Mesodermal cell (in vitro differentiated cells): ENCODE data around the gene DLG2.
"Not testable (repeated sequence)": the region's sequence is repeated elsewhere in the genome, so short reads cannot be mapped to it uniquely, and the experiment has no call there.

ENCODE experiments used
- H3K27ac ChIP-seq: 2 replicates; pipeline ENCODE4 v1.7.0; 2013; ENCODE audit warnings: mild to moderate bottlenecking, low read depth, low read length, moderate library complexity; ENCODE audit not compliant: severe bottlenecking
- H3K36me3 ChIP-seq: 2 replicates; pipeline ENCODE4 v1.7.1; 2013; ENCODE audit warnings: mild to moderate bottlenecking, low read length, moderate library complexity; ENCODE audit not compliant: control insufficient read depth, insufficient read depth
- H3K4me1 ChIP-seq: one replicate; pipeline ENCODE4 v1.7.1; 2013; ENCODE audit warnings: mild to moderate bottlenecking, low read length; ENCODE audit not compliant: insufficient read depth, control insufficient read depth, poor library complexity, severe bottlenecking
- H3K4me3 ChIP-seq: 2 replicates; pipeline ENCODE4 v1.7.0; 2013; ENCODE audit warnings: low read length, control low read depth, mild to moderate bottlenecking; ENCODE audit not compliant: insufficient read depth, poor library complexity, severe bottlenecking; ENCODE audit errors: extremely low read depth
- H3K9me3 ChIP-seq: 2 replicates; pipeline ENCODE4 v1.7.1; 2013; ENCODE audit warnings: mild to moderate bottlenecking, low read length, moderate library complexity; ENCODE audit not compliant: control insufficient read depth
- WGBS, 2 experiments: methylation state at CpG; one replicate each; pipeline ENCODE4 v1.1.5; 2013; ENCODE audit warnings: missing lambda C conversion rate in 2 of 2; ENCODE audit not compliant: insufficient coverage in 2 of 2; 5-methylcytosine and 5-hydroxymethylcytosine counted together

Gene DLG2

GRCh38 chr11:85277693-85278092, 349.5 kb downstream of the DLG2 start:
- Histone ChIP-seq H3K9me3 (no peaks in the 10 kb centered on the region), H3K36me3 (no peaks in the 10 kb centered on the region), H3K27ac (no peak overlapping the region), H3K4me3 (no peak overlapping the region), H3K4me1 (no peaks in the 10 kb centered on the region)
- WGBS, 2 experiments: 70 to 100% methylated on average over 1 to 2 of the region's 2 CpGs

DNA sequence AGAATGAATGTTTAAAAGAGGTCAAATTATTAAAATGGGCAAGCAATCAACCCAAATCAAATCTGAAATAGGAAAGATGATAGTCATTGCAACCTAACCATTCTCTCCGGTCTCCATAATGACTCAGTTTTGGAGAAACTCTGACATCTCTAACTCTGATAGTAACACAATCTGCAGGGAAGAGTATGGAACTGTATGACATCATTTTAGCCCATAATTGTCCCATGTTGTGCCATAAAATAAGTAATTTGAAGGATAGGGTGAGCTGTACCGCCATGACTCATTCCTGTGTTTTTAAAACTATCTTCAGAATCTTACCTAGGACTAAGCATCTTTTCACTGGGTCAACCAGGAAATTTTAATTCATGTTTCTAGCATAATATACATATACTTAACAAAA, 350.8 kb downstream of the DLG2 start:
- WGBS, 2 experiments: 100% methylated on average over 1 of the region's 2 CpGs; no CpG with 5 or more reads in 1 of the 2 experiments
- Histone ChIP-seq H3K27ac (no peak overlapping the region), H3K4me3 (no peak overlapping the region), H3K9me3 (no peaks in the 10 kb centered on the region), H3K4me1 (no peaks in the 10 kb centered on the region), H3K36me3 (no peaks in the 10 kb centered on the region)

DNA sequence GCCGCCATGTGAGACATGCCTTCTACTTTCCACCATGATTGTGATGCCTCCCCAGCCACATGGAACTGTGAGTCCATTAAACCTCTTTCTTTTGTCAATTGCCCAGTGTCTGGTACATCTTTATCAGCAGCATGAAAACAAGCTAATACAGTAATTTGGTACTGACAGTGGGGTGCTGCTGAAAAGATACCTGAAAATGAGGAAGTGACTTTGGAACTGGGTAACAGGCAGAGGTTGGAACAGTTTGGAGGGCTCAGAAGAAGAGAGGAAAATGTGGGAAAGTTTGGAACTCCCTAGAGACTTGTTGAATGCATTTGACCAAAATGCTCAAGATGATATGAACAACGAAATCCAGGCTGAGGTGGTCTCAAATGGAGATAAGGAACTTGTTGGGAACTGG, 356.8 kb downstream of the DLG2 start:
- H3K27ac ChIP-seq, H3K9me3 ChIP-seq, H3K36me3 ChIP-seq, H3K4me1 ChIP-seq, H3K4me3 ChIP-seq: not testable (repeated sequence)
- 80 to 92% methylated on average over 2 of the region's 2 CpGs for WGBS, 2 experiments

DNA sequence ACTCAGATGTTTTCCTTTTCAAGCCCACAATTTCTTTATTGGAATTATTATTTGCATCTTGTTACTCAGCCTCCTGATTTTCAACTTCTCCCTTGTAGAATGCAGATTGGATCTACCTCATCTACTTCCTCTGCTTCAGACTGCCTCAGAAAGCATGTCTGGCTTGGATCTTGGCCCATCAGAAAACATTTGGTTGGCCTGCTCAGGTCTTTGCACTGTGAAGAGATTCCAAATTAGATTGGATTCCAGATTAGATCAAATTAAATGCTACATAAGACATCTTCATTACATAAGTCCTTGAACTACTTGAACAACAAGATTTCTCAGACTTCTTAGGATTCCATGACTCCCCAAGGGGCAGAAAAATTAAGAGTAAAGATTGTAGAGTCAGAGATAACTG, 358.0 kb downstream of the DLG2 start:
- Histone ChIP-seq H3K27ac (no peak overlapping the region), H3K36me3 (no peaks in the 10 kb centered on the region), H3K4me3 (no peak overlapping the region), H3K4me1 (no peaks in the 10 kb centered on the region), H3K9me3 (no peaks in the 10 kb centered on the region)

DNA sequence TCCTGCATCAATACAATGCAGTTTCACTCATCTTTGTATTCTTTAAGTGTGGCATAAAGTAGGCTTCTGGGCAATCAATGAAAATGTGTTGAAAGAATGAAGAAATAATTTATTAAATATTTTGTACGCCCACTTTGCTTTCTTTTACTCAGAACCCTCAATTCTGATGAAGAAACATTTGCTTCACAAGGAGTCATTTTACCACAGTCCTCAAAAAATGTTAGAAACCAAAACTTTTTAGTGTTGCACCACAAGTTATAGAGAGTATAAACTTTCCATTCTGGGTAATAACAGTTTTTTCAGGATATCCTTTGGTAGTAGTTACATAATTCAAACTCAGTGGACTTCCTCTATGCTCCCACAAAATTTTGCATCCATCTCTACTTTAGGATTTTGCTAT, 360.5 kb downstream of the DLG2 start:
- Histone ChIP-seq H3K4me1 (no peaks in the 10 kb centered on the region), H3K27ac (no peak overlapping the region), H3K36me3 (no peaks in the 10 kb centered on the region), H3K9me3 (no peaks in the 10 kb centered on the region), H3K4me3 (no peak overlapping the region)
- WGBS, 2 experiments: no CpG with 5 or more reads among the region's 1 CpG

- no peaks in the 10 kb centered on the region for H3K4me1 ChIP-seq
- 100% methylated on average over 1 of the region's 3 CpGs; no CpG with 5 or more reads in 1 of the 2 experiments for WGBS, 2 experiments
- no peak overlapping the region for H3K27ac ChIP-seq
- no peak overlapping the region for H3K4me3 ChIP-seq
- H3K36me3 ChIP-seq: no peaks in the 10 kb centered on the region
- H3K9me3 ChIP-seq: no peaks in the 10 kb centered on the region
Measured at GRCh38 chr11:85263328-85263727, 363.8 kb downstream of the DLG2 start.

GRCh38 chr11:85257837-85258236, 369.3 kb downstream of the DLG2 start:
- Histone ChIP-seq H3K36me3 (no peaks in the 10 kb centered on the region), H3K27ac (no peak overlapping the region), H3K9me3 (no peaks in the 10 kb centered on the region), H3K4me1 (no peaks in the 10 kb centered on the region), H3K4me3 (no peak overlapping the region)

DNA sequence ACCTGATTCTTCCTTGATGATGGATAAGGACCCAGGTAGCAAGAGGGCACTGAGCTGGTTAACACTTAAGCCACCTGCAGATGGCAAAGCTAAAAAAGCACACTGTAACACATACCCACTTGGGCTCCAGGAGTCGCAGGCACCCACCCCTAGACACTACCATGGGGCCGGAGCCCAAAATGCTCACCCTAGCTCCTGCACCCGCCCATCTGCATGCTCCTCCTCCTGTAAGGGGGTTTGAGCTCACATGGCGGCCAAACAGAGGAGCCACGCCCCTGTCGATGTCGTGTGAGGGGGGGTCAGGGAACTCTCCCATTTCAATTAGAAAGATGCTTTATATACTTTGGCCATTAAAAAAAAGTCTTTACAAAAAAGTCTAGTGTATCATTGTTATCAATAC, 370.7 kb downstream of the DLG2 start:
- WGBS, 2 experiments: 83% methylated on average over 1 of the region's 7 CpGs; no CpG with 5 or more reads in 1 of the 2 experiments
- Histone ChIP-seq H3K4me1 (no peaks in the 10 kb centered on the region), H3K27ac (no peak overlapping the region), H3K9me3 (no peaks in the 10 kb centered on the region), H3K36me3 (no peaks in the 10 kb centered on the region), H3K4me3 (no peak overlapping the region)

DNA sequence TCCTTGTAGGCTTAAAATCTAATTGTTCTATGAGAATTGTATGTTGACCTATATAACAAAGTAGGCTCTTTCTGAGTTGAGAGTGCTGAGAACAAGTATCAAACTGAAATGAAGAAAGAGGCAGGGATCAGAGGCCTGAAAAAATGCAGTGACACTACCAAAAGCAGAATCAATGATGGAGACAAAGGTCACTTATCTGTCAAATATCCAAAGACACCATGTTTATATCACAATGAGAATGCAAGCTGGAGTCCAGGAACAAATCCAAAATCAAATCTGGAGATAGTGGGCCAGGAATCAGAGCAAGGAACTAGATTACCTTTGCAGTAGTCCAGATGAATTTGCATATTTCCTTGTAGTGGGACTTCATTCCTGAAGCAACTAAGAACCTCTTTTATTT, 377.7 kb downstream of the DLG2 start:
- Histone ChIP-seq H3K36me3 (no peaks in the 10 kb centered on the region), H3K27ac (no peak overlapping the region), H3K4me1 (no peaks in the 10 kb centered on the region), H3K4me3 (no peak overlapping the region), H3K9me3 (no peaks in the 10 kb centered on the region)

- Histone ChIP-seq H3K4me3 (no peak overlapping the region), H3K36me3 (no peaks in the 10 kb centered on the region), H3K27ac (no peak overlapping the region), H3K9me3 (no peaks in the 10 kb centered on the region), H3K4me1 (no peaks in the 10 kb centered on the region)
- WGBS, 2 experiments: 93 to 100% methylated on average over 3 of the region's 3 CpGs
Measured at GRCh38 chr11:85247797-85248196, 379.3 kb downstream of the DLG2 start.

DNA sequence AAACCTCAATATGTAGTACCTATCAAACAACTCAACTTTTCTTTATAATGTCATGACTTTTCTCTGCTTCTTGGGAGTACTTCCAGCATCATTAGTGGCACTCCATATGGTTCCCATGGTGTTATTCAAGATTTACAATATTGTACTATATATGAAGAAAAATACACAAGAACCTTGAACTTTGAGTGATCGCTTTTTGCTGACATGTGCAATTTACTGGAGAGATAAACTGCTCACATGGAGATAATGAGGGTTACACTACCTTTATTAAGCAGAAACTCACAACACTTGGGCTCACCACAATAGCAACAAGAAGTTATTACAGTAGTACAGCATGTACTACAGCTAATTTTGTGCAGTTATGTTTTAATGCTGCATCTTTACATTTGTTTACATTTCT, 388.2 kb downstream of the DLG2 start:
- Histone ChIP-seq H3K4me1 (no peaks in the 10 kb centered on the region), H3K36me3 (no peaks in the 10 kb centered on the region), H3K4me3 (no peak overlapping the region), H3K27ac (no peak overlapping the region), H3K9me3 (no peaks in the 10 kb centered on the region)
- no CpG with 5 or more reads among the region's 1 CpG for WGBS, 2 experiments

- not testable (repeated sequence) for H3K4me1 ChIP-seq, H3K4me3 ChIP-seq, H3K36me3 ChIP-seq, H3K27ac ChIP-seq, H3K9me3 ChIP-seq
- WGBS, 2 experiments: no CpG with 5 or more reads among the region's 2 CpGs
Measured at GRCh38 chr11:85238038-85238437, 389.1 kb downstream of the DLG2 start.
